Karpas-422 (cell line): ENCODE results near the gene ATP7B. TPM values are rescaled to one million over a fixed set of nuclear protein-coding genes. Genes with fewer than 3 reads are reported as not detected.

Source experiments
- DNase-seq: peaks from one replicate; pipeline ENCODE4 v3.0.0-alpha.2; 2015
- H2AFZ ChIP-seq: fragments of 200-600 bp; sonication (generic); 2 replicates; pipeline ENCODE4 v1.6.1; 2014; ENCODE audit warnings: antibody characterized with exemption, low read length, mixed read lengths
- H3K27ac ChIP-seq: fragments of 200-600 bp; sonication (generic); 2 replicates; pipeline ENCODE4 v1.5.1; 2014; ENCODE audit warnings: mild to moderate bottlenecking, low read length, moderate library complexity
- H3K27me3 ChIP-seq: fragments of 200-600 bp; sonication (generic); 2 replicates; pipeline ENCODE4 v1.6.1; 2014; ENCODE audit warnings: low read length, mixed read lengths
- H3K36me3 ChIP-seq: fragments of 200-600 bp; sonication (generic); 2 replicates; pipeline ENCODE4 v1.6.1; 2014; ENCODE audit warnings: low read length, mixed read lengths; ENCODE audit not compliant: insufficient read depth
- H3K4me1 ChIP-seq: fragments of 200-600 bp; sonication (generic); 2 replicates; pipeline ENCODE4 v1.6.1; 2014; ENCODE audit warnings: mild to moderate bottlenecking, low read length, mixed read lengths
- H3K4me2 ChIP-seq: fragments of 200-600 bp; sonication (generic); 2 replicates; pipeline ENCODE4 v1.6.1; 2014; ENCODE audit warnings: low read length, low read depth, mild to moderate bottlenecking; ENCODE audit not compliant: poor library complexity, severe bottlenecking
- H3K4me3 ChIP-seq: fragments of 200-600 bp; sonication (generic); 2 replicates; pipeline ENCODE4 v1.5.1; 2014; ENCODE audit warnings: mild to moderate bottlenecking, antibody characterized with exemption, low read length, mixed read lengths
- H3K79me2 ChIP-seq: fragments of 200-600 bp; sonication (generic); 2 replicates; pipeline ENCODE4 v1.6.1; 2014; ENCODE audit warnings: mild to moderate bottlenecking, low read length, mixed read lengths
- H3K9ac ChIP-seq: fragments of 200-600 bp; sonication (generic); 2 replicates; pipeline ENCODE4 v1.6.0; 2014; ENCODE audit warnings: low read length
- H3K9me2 ChIP-seq: fragments of 200-600 bp; sonication (generic), shearing (Covaris generic); replicated peaks from 2 replicates; pipeline ENCODE4 v1.6.0; 2014; ENCODE audit warnings: mild to moderate bottlenecking, low read length, moderate library complexity; ENCODE audit not compliant: insufficient read depth
- H3K9me3 ChIP-seq: fragments of 300-700, 200-600 bp; sonication (generic); 2 replicates; pipeline ENCODE4 v1.6.1; 2014; ENCODE audit warnings: low read length, mixed read lengths
- H4K20me1 ChIP-seq: fragments of 200-600 bp; sonication (generic); 2 replicates; pipeline ENCODE4 v1.6.1; 2014; ENCODE audit warnings: mild to moderate bottlenecking, antibody characterized with exemption, low read length, low read depth; ENCODE audit not compliant: insufficient read depth
- total RNA-seq: library from RNA; depleted of rRNA; stranded (reverse); fragments of >200 nt; shearing (Covaris generic); gene quantifications from 2 replicates; pipeline ENCODE4 v1.2.3, GENCODE V29; 2014; ENCODE audit warnings: low replicate concordance

ATP7B gene
- total RNA-seq, 1 experiment from 2014 or later: 1.1 TPM

GRCh38 chr13:52020191-52020590, 8.9 kb upstream of the ATP7B start:
- no peaks in the 10 kb centered on the region for H3K4me1 ChIP-seq
- H3K9me3 ChIP-seq: no peaks in the 10 kb centered on the region

GRCh38 chr13:52016296-52016695, 5.0 kb upstream of the ATP7B start:
- H3K36me3 ChIP-seq: peaks cover 19% of the 10 kb centered on the region; the same call in 1 of the 2 replicates
- no peaks in the 10 kb centered on the region for H3K9me3 ChIP-seq

More at GRCh38 chr13:52020191-52020590, 8.9 kb upstream of the ATP7B start:
- no peak for DNase-seq
- Histone ChIP-seq H3K27me3 (no peaks in the 10 kb centered on the region), H3K27ac (no peak overlapping the region), H3K9me2 (no peaks in the 10 kb centered on the region), H2AFZ (no peak overlapping the region), H3K4me3 (no peak overlapping the region), H3K36me3 (peaks cover 30% of the 10 kb centered on the region; the same call in 1 of the 2 replicates), H4K20me1 (no peaks in the 10 kb centered on the region), H3K4me2 (no peak overlapping the region), H3K79me2 (peaks cover 57% of the 10 kb centered on the region), H3K9ac (no peak overlapping the region)

GRCh38 chr13:52012512-52012836, 1.2 kb upstream of the ATP7B start:
- Histone ChIP-seq H3K79me2 (peaks cover 52% of the 10 kb centered on the region), H4K20me1 (no peaks in the 10 kb centered on the region), H3K9me2 (no peaks in the 10 kb centered on the region), H3K9ac (peak overlapping the region; percentile 73), H3K4me3 (peak overlapping the region; percentile 72), H3K4me2 (peak overlapping the region; percentile 89), H3K27me3 (no peaks in the 10 kb centered on the region), H3K27ac (no peak overlapping the region), H2AFZ (peak overlapping the region; percentile 16; the same call in 1 of the 2 replicates), H3K9me3 (no peaks in the 10 kb centered on the region), H3K36me3 (no peaks in the 10 kb centered on the region), H3K4me1 (peaks cover 20% of the 10 kb centered on the region)
- DNase-seq: no peak

More at GRCh38 chr13:52016296-52016695, 5.0 kb upstream of the ATP7B start:
- H3K4me3 ChIP-seq: no peak overlapping the region
- no peaks in the 10 kb centered on the region for H3K27me3 ChIP-seq
- H3K4me2 ChIP-seq: no peak overlapping the region
- no peaks in the 10 kb centered on the region for H3K9me2 ChIP-seq
- no peak overlapping the region for H2AFZ ChIP-seq
- H3K27ac ChIP-seq: no peak overlapping the region
- no peak for DNase-seq
- no peak overlapping the region for H3K9ac ChIP-seq
- peaks cover 15% of the 10 kb centered on the region for H3K4me1 ChIP-seq
- no peaks in the 10 kb centered on the region for H4K20me1 ChIP-seq
- H3K79me2 ChIP-seq: peaks cover 76% of the 10 kb centered on the region

- peak within 1 kb of the TSS; percentile 98 for H2AFZ ChIP-seq
- peaks cover 46% of the 10 kb centered on the region for H3K79me2 ChIP-seq
- no peaks in the 10 kb centered on the region for H3K9me2 ChIP-seq
- peak within 1 kb of the TSS; percentile 72 for H3K4me3 ChIP-seq
- no peaks in the 10 kb centered on the region for H3K9me3 ChIP-seq
- peak; percentile 99 for DNase-seq
- no peak within 1 kb of the TSS for H3K27ac ChIP-seq
- peak within 1 kb of the TSS; percentile 89 for H3K4me2 ChIP-seq
- H3K4me1 ChIP-seq: peaks cover 20% of the 10 kb centered on the region
- H4K20me1 ChIP-seq: no peaks in the 10 kb centered on the region
- no peaks in the 10 kb centered on the region for H3K27me3 ChIP-seq
- no peaks in the 10 kb centered on the region for H3K36me3 ChIP-seq
- H3K9ac ChIP-seq: peak within 1 kb of the TSS; percentile 73
Observed at GRCh38 chr13:52011632-52012511, 622 bp upstream of the ATP7B start, which contains the start of gene ALG11. Gene ALG11 (plus strand): TSS chr13:52012398. CDS start chr13:52012419, 21 bp downstream.

GRCh38 chr13:52009946-52010345, 1.3 kb downstream of the ATP7B start:
- H3K79me2 ChIP-seq: peaks cover 27% of the 10 kb centered on the region
- no peaks in the 10 kb centered on the region for H3K27me3 ChIP-seq
- no peak overlapping the region for H3K27ac ChIP-seq
- H3K9me3 ChIP-seq: no peaks in the 10 kb centered on the region
- H2AFZ ChIP-seq: no peak overlapping the region
- DNase-seq: no peak
- H3K4me3 ChIP-seq: no peak overlapping the region
- H4K20me1 ChIP-seq: no peaks in the 10 kb centered on the region
- H3K9me2 ChIP-seq: no peaks in the 10 kb centered on the region
- H3K4me1 ChIP-seq: peaks cover 20% of the 10 kb centered on the region
- no peak overlapping the region for H3K4me2 ChIP-seq
- no peaks in the 10 kb centered on the region for H3K36me3 ChIP-seq
- H3K9ac ChIP-seq: no peak overlapping the region

- H3K27ac ChIP-seq: no peak overlapping the region
- no peaks in the 10 kb centered on the region for H3K36me3 ChIP-seq
Observed at GRCh38 chr13:52006523-52007245, 4.6 kb downstream of the ATP7B start.

GRCh38 chr13:52005841-52006522, 5.3 kb downstream of the ATP7B start:
- no peaks in the 10 kb centered on the region for H3K9me3 ChIP-seq
- H3K4me2 ChIP-seq: no peak overlapping the region
- no peaks in the 10 kb centered on the region for H4K20me1 ChIP-seq
- H3K79me2 ChIP-seq: no peaks in the 10 kb centered on the region
- H3K4me3 ChIP-seq: no peak overlapping the region
- H3K9me2 ChIP-seq: no peaks in the 10 kb centered on the region
- H3K27me3 ChIP-seq: no peaks in the 10 kb centered on the region
- no peak for DNase-seq
- no peak overlapping the region for H3K27ac ChIP-seq
- H3K9ac ChIP-seq: no peak overlapping the region
- H3K4me1 ChIP-seq: peaks cover 1% of the 10 kb centered on the region; the same call in 1 of the 2 replicates
- H3K36me3 ChIP-seq: no peaks in the 10 kb centered on the region
- H2AFZ ChIP-seq: no peak overlapping the region

More at GRCh38 chr13:52006523-52007245, 4.6 kb downstream of the ATP7B start:
- Histone ChIP-seq H3K9ac (no peak overlapping the region), H3K79me2 (no peaks in the 10 kb centered on the region), H3K4me3 (no peak overlapping the region), H3K27me3 (no peaks in the 10 kb centered on the region), H3K4me1 (peaks cover 8% of the 10 kb centered on the region), H4K20me1 (no peaks in the 10 kb centered on the region), H3K9me3 (no peaks in the 10 kb centered on the region), H3K9me2 (no peaks in the 10 kb centered on the region), H2AFZ (no peak overlapping the region), H3K4me2 (no peak overlapping the region)
- no peak for DNase-seq
